Astrocyte (in vitro differentiated cells and primary cell): ENCODE measurements around the gene PIK3CB. TPM values are rescaled to one million over a fixed set of nuclear protein-coding genes. Genes with fewer than 3 reads are reported as not detected.

Experiments used
- DNase-seq: peaks from one replicate; pipeline ENCODE4 v3.0.0-alpha.2; 2010; ENCODE audit warnings: low read depth
- FAIRE-seq: peaks from 2 replicates; lab custom pipeline; 2011; peaks lifted over from hg19 to GRCh38; lab: Jason Lieb, UNC
- H2AFZ ChIP-seq: 2 replicates; pipeline ENCODE4 v1.6.0; 2012; ENCODE audit warnings: low read depth, low read length, inconsistent platforms
- H3K27ac ChIP-seq: 2 replicates; pipeline ENCODE4 v1.5.1; 2011; ENCODE audit warnings: low read depth, low read length, inconsistent platforms
- H3K27me3 ChIP-seq: 2 replicates; pipeline ENCODE4 v1.6.0; 2011; ENCODE audit warnings: low read length, inconsistent platforms; ENCODE audit not compliant: insufficient read depth
- H3K36me3 ChIP-seq: 2 replicates; pipeline ENCODE4 v1.5.1; 2011; ENCODE audit warnings: low read length, inconsistent platforms; ENCODE audit not compliant: insufficient read depth
- H3K4me1 ChIP-seq: 2 replicates; pipeline ENCODE4 v1.5.1; 2011; ENCODE audit warnings: low read length, inconsistent platforms; ENCODE audit not compliant: insufficient read depth
- H3K4me2 ChIP-seq: 2 replicates; pipeline ENCODE4 v1.6.0; 2012; ENCODE audit warnings: low read length, inconsistent platforms
- H3K4me3 ChIP-seq: 2 replicates; pipeline ENCODE4 v1.5.1; 2011; ENCODE audit warnings: low read depth, mild to moderate bottlenecking, low read length, inconsistent platforms; ENCODE audit not compliant: insufficient read depth
- H3K79me2 ChIP-seq: 2 replicates; pipeline ENCODE4 v1.6.0; 2012; ENCODE audit warnings: mild to moderate bottlenecking, low read length, inconsistent platforms; ENCODE audit not compliant: insufficient read depth
- H3K9ac ChIP-seq: 2 replicates; pipeline ENCODE4 v1.6.0; 2012; ENCODE audit warnings: mild to moderate bottlenecking, low read length, inconsistent platforms
- H3K9me3 ChIP-seq: 2 replicates; pipeline ENCODE4 v1.5.1; 2012; ENCODE audit warnings: low read depth, mild to moderate bottlenecking, low read length, inconsistent platforms; ENCODE audit not compliant: insufficient read depth
- H4K20me1 ChIP-seq: 2 replicates; pipeline ENCODE4 v1.6.0; 2012; ENCODE audit warnings: low read length, inconsistent platforms; ENCODE audit not compliant: insufficient read depth
- H3K27ac Mint-ChIP-seq: one replicate; pipeline ENCODE4 v1.8.0; 2021; ENCODE audit warnings: mild to moderate bottlenecking, mixed read lengths; ENCODE audit not compliant: unreplicated experiment
- H3K27me3 Mint-ChIP-seq: one replicate; pipeline ENCODE4 v1.8.0; 2021; ENCODE audit warnings: low read depth, mixed read lengths; ENCODE audit not compliant: unreplicated experiment
- H3K36me3 Mint-ChIP-seq: one replicate; pipeline ENCODE4 v1.8.0; 2021; ENCODE audit warnings: low read depth, mixed read lengths; ENCODE audit not compliant: unreplicated experiment
- H3K4me1 Mint-ChIP-seq: one replicate; pipeline ENCODE4 v1.8.0; 2021; ENCODE audit warnings: low read depth, mixed read lengths; ENCODE audit not compliant: unreplicated experiment
- H3K4me3 Mint-ChIP-seq: one replicate; pipeline ENCODE4 v1.8.0; 2021; ENCODE audit warnings: mild to moderate bottlenecking, moderate library complexity, mixed read lengths; ENCODE audit not compliant: unreplicated experiment
- H3K9me3 Mint-ChIP-seq: one replicate; pipeline ENCODE4 v1.8.0; 2021; ENCODE audit warnings: mild to moderate bottlenecking, mixed read lengths; ENCODE audit not compliant: unreplicated experiment
- EZH2 ChIP-seq: IDR thresholded peaks from 2 replicates; pipeline ENCODE4 v1.6.1; 2012; ENCODE audit warnings: mild to moderate bottlenecking, low read length, inconsistent platforms; ENCODE audit not compliant: insufficient read depth
- total RNA-seq: library from RNA; stranded (reverse); gene quantifications from 2 replicates; pipeline ENCODE4 v1.2.1, GENCODE V29; 2021
- TF ChIP-seq, protein P1 (sequence below): IDR thresholded peaks from 2 replicates; pipeline ENCODE4 v1.5.1; 2011; ENCODE audit warnings: low read depth, mild to moderate bottlenecking, inconsistent platforms, low read length, moderate library complexity; ENCODE audit not compliant: insufficient read depth

The PIK3CB gene
- total RNA-seq, 1 donor from 2014 or later, result 24.8 TPM

DNA sequence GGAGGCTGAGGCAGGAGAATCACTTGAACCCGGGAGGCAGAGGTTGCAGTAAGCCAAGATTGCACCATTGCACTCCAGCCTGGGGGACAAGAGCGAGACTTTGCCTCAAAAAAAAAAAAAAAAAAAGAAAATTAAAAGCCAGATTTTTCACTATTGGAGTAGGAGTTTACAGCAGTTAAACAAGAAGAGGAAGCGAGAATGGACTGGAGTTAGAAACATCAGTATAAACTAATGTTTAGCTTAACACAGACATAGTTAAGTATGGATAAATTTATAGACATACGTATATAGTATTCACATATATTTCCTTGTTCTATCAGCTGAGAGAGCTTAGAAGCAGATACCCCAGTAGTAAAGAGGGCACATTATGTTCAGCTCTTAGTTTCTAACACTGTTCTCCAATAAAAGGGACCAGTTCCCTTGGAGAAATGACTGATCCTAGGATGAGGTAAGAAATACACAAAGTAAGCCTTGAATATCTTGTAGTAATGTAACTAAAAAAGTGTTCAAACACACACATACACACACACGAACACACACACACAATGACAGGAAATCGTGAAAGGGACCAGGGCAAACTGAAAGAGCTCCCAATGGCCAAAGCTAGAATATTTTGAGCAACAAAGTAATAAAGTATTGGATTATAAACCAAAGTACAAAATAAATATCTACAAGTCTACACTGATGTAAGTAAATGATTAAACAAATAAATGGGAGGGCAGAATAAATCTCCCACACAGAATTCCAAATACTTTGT lies 25.1 kb downstream of the PIK3CB start:
- Histone ChIP-seq H2AFZ (no peak overlapping the region), H3K4me3 (no peak overlapping the region), H3K27ac (no peak overlapping the region), H3K36me3 (no peaks in the 10 kb centered on the region), H3K9ac (no peak overlapping the region), H4K20me1 (peaks cover 10% of the 10 kb centered on the region), H3K27me3 (no peaks in the 10 kb centered on the region), H3K9me3 (no peaks in the 10 kb centered on the region), H3K4me2 (no peak overlapping the region), H3K79me2 (peaks cover 38% of the 10 kb centered on the region), H3K4me1 (no peaks in the 10 kb centered on the region)
- peaks cover 3% of the 10 kb centered on the region for H3K36me3 Mint-ChIP-seq
- H3K4me1 Mint-ChIP-seq, result no peaks in the 10 kb centered on the region
- H3K27me3 Mint-ChIP-seq, result no peaks in the 10 kb centered on the region
- DNase-seq (no peak), FAIRE-seq (no peak)
- no peak overlapping the region for H3K27ac Mint-ChIP-seq
- H3K4me3 Mint-ChIP-seq, result no peak overlapping the region
- TF ChIP-seq, protein P1, sequence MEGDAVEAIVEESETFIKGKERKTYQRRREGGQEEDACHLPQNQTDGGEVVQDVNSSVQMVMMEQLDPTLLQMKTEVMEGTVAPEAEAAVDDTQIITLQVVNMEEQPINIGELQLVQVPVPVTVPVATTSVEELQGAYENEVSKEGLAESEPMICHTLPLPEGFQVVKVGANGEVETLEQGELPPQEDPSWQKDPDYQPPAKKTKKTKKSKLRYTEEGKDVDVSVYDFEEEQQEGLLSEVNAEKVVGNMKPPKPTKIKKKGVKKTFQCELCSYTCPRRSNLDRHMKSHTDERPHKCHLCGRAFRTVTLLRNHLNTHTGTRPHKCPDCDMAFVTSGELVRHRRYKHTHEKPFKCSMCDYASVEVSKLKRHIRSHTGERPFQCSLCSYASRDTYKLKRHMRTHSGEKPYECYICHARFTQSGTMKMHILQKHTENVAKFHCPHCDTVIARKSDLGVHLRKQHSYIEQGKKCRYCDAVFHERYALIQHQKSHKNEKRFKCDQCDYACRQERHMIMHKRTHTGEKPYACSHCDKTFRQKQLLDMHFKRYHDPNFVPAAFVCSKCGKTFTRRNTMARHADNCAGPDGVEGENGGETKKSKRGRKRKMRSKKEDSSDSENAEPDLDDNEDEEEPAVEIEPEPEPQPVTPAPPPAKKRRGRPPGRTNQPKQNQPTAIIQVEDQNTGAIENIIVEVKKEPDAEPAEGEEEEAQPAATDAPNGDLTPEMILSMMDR, result no peak
- no peak for TF ChIP-seq EZH2
- no peaks in the 10 kb centered on the region for H3K9me3 Mint-ChIP-seq

DNA sequence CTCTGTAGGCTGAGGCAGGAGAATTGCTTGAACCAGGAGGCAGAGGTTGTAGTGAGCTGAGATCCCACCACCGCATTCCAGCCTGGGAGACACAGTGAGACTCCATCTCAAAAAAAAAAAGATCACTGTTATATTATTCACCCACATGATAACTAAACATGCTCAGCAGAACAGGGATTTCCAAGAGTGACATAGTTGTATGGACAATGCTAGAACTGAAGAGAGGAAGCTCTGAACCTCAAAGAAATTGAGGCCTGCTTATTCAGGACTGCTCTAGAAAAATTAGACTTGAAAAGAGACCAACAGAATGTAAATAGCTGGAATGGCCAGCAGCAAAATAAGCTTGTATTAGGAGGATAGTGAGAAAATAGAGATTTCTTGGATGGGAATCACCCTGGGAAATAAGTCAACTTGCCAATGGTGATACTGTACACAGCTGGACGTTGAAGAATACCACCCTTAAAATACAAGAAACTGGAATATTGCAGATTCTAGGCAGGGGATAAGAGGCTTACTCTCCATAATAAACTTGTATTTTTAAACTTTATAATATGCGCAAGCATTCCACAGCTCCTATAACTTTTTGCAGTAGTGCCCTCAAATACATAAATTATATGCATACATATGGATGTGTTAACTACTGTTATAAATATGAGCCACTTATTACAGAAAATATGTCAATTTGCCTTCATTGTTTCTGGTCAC lies 28.2 kb downstream of the PIK3CB start:
- Histone ChIP-seq H3K4me1 (no peaks in the 10 kb centered on the region), H4K20me1 (peaks cover 14% of the 10 kb centered on the region), H3K27me3 (no peaks in the 10 kb centered on the region), H3K9me3 (no peaks in the 10 kb centered on the region), H3K9ac (no peak overlapping the region), H3K4me2 (no peak overlapping the region), H3K36me3 (no peaks in the 10 kb centered on the region), H3K27ac (no peak overlapping the region), H2AFZ (no peak overlapping the region), H3K79me2 (peaks cover 34% of the 10 kb centered on the region), H3K4me3 (no peak overlapping the region)
- Mint-ChIP-seq H3K36me3 (no peaks in the 10 kb centered on the region), H3K9me3 (no peaks in the 10 kb centered on the region), H3K27ac (no peak overlapping the region), H3K4me1 (peaks cover 4% of the 10 kb centered on the region), H3K4me3 (no peak overlapping the region), H3K27me3 (no peaks in the 10 kb centered on the region)
- DNase-seq (no peak), FAIRE-seq (no peak)
- TF ChIP-seq, protein P1, result no peak
- no peak for TF ChIP-seq EZH2
